Activated naive CD4-positive, alpha-beta T cell treated with anti-CD3 and anti-CD28 coated beads, Interleukin-2, amount 50 U/mL, for 24 hours (primary cell): ENCODE results near the gene CAMK1.
A peak's percentile ranks its signal among the peaks of the same experiment; 100 is the strongest.

Experiments used
- H3K27ac Mint-ChIP-seq: one replicate; pipeline ENCODE4 v1.8.0; 2021; ENCODE audit warnings: mild to moderate bottlenecking, mixed read lengths
- H3K27me3 Mint-ChIP-seq: one replicate; pipeline ENCODE4 v1.8.0; 2021; ENCODE audit warnings: mixed read lengths
- H3K36me3 Mint-ChIP-seq: one replicate; pipeline ENCODE4 v1.8.0; 2021; ENCODE audit warnings: mixed read lengths
- H3K4me1 Mint-ChIP-seq: one replicate; pipeline ENCODE4 v1.8.0; 2021; ENCODE audit warnings: mixed read lengths
- H3K4me3 Mint-ChIP-seq: one replicate; pipeline ENCODE4 v1.8.0; 2021; ENCODE audit warnings: mild to moderate bottlenecking, mixed read lengths
- H3K9me3 Mint-ChIP-seq: one replicate; pipeline ENCODE4 v1.8.0; 2021; ENCODE audit warnings: mixed read lengths

CAMK1 gene

DNA sequence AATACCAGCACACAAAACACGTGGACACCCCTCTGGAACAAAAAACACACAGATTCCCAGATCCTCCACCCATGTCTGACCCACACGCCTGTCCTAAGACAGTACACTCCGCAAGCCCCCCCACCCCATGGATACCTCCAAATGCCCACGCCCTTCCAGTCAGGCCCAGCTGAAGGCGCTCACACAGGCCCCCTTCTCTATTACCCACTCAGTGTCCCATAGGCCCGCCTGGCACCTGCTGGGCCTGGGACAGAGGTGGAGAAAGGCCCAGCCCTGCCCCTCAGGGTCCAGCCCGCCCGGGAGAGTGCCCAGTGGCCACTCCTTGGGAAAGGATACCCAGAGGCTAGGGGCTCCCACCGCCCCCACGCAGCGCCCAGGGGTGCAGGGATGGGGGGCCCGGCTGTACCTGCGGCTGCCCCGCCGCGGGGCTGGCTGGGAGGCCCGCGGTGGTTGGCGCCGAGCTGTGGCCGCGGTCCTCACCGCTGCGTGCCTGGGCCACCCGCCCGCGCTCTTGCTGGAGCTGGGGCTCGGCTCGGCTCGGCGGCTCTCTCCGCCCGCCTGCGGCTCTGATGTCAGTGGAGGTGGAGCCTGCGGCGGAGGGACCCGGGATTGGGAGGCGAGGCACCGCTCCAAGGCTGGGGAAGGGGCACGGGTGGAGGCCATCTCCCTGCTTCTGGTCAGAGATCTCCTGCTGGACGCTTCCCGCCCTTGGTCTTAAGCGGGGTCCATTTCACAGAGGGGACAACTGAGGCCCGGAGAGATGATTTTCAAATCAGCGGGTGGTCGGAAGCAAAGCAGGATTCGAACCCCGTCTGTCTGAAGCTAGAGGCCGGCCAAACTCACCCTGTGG, at the start of gene CAMK1:
CAMK1 (minus strand) TSS at position 522 of the 850 bp plus-strand sequence. CDS start 2,198 bp downstream, outside the sequence.
- no peaks in the 10 kb centered on the region for H3K36me3 Mint-ChIP-seq
- H3K9me3 Mint-ChIP-seq, result no peaks in the 10 kb centered on the region
- no peak within 1 kb of the TSS for H3K27ac Mint-ChIP-seq
- peak within 1 kb of the TSS; percentile 72 for H3K4me3 Mint-ChIP-seq
- H3K4me1 Mint-ChIP-seq, result peaks cover 29% of the 10 kb centered on the region
- H3K27me3 Mint-ChIP-seq, result no peaks in the 10 kb centered on the region

DNA sequence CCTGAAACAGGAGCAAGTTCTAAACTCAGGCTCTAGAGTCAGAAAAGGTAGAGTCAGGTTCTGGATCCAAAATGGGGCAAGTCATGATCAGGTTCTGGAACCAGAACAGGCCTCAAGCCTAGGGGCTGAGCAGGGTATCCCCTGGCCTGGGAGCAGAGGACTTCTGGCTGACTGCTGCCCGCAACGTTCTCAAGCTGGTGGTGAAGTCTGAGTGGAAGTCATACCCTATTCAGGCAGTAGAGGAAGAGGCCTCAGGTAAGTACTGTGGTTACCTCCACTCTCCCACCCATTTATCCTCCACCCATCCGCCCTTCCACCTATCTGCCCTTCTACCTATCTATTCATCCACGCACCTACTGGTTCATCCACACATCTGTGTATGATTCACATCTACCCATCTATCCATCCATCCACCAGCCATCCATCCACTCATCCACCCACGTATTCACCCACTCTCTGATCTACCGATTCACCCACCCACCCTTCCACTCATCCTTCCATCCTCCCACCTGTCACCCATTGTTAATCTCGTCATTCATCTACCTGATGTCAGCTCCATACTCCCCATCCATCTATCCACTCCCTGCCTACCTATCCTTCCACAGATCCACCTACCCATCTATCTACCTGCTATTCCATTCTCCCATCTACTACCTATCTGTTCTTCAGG, 49.1 kb upstream of the CAMK1 start:
- no peak overlapping the region for H3K4me3 Mint-ChIP-seq
- no peaks in the 10 kb centered on the region for H3K4me1 Mint-ChIP-seq
- H3K27me3 Mint-ChIP-seq, result no peaks in the 10 kb centered on the region
- no peak overlapping the region for H3K27ac Mint-ChIP-seq
- H3K36me3 Mint-ChIP-seq, result no peaks in the 10 kb centered on the region
- no peaks in the 10 kb centered on the region for H3K9me3 Mint-ChIP-seq

DNA sequence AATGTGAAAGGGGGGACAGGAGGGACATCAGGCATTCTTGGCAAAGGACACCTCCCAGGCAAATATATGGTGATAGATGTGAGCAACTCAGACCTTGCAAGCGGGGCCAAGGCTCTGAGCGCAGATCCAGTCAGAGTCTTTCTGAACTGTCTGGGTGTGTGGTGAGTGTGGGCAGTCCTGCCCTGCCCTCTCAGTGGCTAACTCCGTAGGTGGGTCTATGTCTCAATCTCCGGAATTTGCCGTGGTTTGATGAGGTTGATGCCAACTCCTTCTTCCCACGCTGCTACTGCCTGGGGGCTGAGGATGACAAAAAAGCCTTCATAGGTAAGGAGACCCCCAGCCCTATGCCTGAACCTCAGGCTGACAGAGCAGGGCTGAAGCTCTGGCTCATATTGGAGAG, 47.7 kb upstream of the CAMK1 start:
- no peak overlapping the region for H3K27ac Mint-ChIP-seq
- H3K9me3 Mint-ChIP-seq, result no peaks in the 10 kb centered on the region
- no peaks in the 10 kb centered on the region for H3K36me3 Mint-ChIP-seq

DNA sequence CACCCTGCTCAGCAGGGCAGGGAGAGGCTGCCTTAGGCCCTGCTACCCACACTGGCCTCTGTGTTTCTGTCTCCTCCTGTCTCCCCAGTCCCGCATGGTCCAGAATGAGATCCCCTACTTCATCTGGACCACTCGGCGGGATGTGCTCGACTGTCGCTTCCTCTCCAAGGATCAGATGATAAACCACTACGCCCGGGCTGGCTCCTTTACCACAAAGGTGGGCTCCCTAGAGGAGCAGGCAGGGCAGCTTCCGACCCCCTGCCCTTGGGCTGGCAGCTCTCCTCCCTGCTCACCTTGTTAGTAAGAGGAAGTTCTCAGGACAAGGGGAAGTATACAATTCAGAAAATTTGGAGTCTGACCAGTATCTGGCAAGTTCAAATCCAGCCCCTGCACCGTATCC, 46.2 kb upstream of the CAMK1 start:
- no peak overlapping the region for H3K27ac Mint-ChIP-seq

More for the DNA sequence above, 47.7 kb upstream of the CAMK1 start:
- H3K4me3 Mint-ChIP-seq, result no peak overlapping the region
- no peaks in the 10 kb centered on the region for H3K4me1 Mint-ChIP-seq
- no peaks in the 10 kb centered on the region for H3K27me3 Mint-ChIP-seq

DNA sequence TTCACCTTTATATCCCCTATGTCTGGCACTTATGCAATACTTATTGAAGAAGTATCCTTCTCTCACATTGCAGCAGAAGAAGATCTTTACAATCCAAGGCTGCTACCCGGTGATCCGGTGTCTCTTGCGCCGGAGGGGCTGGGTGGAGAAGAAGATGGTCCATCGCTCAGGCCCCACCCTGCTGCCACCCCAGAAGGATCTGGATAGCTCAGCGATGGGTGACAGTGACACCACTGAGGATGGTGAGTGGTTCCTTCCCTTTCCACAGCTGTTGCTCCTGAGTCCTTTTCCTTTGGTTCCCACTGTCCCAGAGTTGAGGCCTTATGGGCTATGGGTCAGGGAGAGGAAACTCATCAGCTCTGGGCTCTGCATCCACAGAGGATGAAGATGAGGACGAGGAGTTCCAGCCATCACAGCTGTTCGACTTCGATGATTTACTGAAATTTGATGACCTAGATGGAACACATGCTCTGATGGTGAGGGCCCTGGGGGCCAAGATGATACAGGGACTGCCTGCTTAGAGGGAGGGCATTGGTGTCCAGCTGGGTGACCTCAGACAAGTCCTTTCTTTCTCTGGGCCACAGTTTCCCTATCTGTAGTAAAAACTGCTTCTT, 43.2 kb upstream of the CAMK1 start:
- Mint-ChIP-seq H3K27ac (no peak overlapping the region), H3K4me1 (peaks cover 32% of the 10 kb centered on the region), H3K4me3 (no peak overlapping the region), H3K9me3 (no peaks in the 10 kb centered on the region), H3K36me3 (peaks cover 3% of the 10 kb centered on the region), H3K27me3 (no peaks in the 10 kb centered on the region)

More for the DNA sequence above, 46.2 kb upstream of the CAMK1 start:
- Mint-ChIP-seq H3K36me3 (no peaks in the 10 kb centered on the region), H3K9me3 (no peaks in the 10 kb centered on the region), H3K4me3 (no peak overlapping the region), H3K27me3 (no peaks in the 10 kb centered on the region), H3K4me1 (peaks cover 9% of the 10 kb centered on the region)

DNA sequence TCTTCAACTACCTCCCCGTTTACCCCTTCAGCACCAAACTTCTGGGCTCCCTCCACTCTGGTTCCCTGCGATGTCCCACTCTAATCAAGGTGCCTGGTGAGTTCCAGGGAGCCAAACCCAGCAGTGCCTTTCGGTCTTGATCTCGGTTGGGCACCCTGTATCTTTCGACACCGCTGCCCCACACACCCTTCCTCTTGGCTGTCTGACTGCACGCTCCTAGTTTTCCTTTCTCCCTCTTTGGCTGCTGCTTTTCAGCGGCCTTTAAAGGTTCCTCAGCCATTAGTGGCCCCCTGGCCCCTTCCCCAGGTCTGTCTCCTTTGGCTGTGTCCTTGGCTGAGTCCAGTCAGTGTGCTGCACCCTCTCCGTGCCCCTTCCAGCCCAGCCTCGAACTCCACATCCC, 41.1 kb upstream of the CAMK1 start:
- H3K4me1 Mint-ChIP-seq, result peaks cover 38% of the 10 kb centered on the region
- H3K9me3 Mint-ChIP-seq, result no peaks in the 10 kb centered on the region
- no peaks in the 10 kb centered on the region for H3K27me3 Mint-ChIP-seq

DNA sequence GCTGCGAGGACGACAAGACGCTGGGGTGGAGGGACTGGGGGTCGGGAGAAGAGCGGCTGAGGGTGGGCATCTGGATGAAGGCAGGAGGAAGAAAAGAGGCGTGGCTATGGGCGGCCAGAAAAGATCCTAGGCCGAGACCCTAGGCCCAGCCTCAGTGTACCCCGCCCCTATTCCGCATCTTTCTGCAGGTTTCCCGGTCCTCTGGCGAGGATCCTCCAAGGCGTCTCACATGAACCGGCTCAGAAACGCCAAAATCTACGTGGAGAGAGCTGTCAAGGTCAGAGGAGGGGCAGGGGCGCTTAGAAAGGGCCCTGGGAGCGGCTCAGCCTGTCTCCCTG, 40.7 kb upstream of the CAMK1 start:
- Mint-ChIP-seq H3K4me1 (peaks cover 38% of the 10 kb centered on the region), H3K27ac (no peak overlapping the region), H3K36me3 (peaks cover 3% of the 10 kb centered on the region), H3K9me3 (no peaks in the 10 kb centered on the region), H3K27me3 (no peaks in the 10 kb centered on the region), H3K4me3 (peak overlapping the region; percentile 69)

More for the DNA sequence above, 41.1 kb upstream of the CAMK1 start:
- Mint-ChIP-seq H3K4me3 (peak overlapping the region; percentile 69), H3K36me3 (peaks cover 3% of the 10 kb centered on the region), H3K27ac (peak overlapping the region; percentile 60)

DNA sequence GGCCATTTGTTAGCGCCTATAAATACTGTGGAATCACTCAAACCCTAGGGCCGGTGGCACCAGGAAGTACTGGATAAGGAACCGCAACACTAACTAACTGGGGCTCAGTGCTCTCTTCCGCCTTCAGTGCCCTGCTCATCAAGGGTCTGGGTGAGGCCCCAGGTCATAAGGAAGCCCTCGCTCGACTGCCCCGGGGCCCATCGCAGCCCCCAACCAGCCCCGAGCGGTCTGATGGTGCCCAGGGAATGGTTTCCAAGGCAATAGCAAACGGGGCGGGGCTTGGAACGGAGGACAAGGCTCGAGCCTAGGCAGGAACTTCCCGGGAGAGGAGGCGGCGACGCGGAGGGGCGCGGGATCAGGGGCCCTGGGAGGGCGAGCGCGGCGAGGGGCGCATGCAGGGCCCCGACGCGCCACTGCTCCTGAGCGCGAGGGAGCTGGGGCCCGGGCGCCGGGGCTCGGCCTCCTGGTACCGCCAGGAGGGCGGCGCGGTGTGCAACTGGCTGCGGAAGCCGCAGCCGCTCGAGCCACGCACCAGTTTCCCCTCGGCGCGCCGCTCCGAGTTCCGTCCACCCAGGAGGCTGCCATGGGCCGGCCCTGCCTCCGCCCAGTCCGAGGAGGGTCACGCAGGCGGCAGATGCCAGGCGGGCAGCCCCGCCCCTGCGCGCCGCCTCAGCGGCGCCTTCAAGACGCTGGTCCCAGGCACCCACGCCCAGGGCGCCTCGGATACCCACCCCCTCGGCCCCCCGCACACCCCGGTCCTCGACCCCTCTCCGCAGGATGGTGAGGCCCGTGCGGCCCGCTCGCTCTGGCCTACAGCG, 40.1 kb upstream of the CAMK1 start, which contains the start of gene TTLL3:
TTLL3 (plus strand) TSS at position 648 of the 818 bp plus-strand sequence. CDS start 400 bp downstream, outside the sequence.
- Mint-ChIP-seq H3K27ac (peak within 1 kb of the TSS; percentile 95), H3K27me3 (no peaks in the 10 kb centered on the region), H3K4me1 (peaks cover 38% of the 10 kb centered on the region), H3K36me3 (peaks cover 3% of the 10 kb centered on the region), H3K4me3 (peak within 1 kb of the TSS; percentile 92), H3K9me3 (no peaks in the 10 kb centered on the region)

DNA sequence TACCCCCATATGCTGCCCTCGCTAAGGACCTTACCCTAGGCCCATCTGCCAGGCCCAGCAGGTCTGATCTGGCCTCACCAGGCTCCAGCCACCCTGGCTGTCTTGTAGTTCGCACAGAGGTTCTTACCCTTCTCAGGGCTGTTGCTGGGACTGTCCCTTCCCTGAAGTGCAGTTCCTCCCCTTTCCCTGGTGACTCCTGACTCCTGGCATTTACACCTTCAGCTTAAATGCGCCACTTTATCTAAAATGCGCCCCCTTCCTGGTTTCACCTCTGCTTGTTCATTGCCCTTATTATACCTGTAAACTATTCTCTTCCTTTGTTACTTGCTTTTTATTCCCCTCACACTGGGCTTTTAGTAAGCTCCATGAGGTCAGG, 39.5 kb upstream of the CAMK1 start:
- Mint-ChIP-seq H3K27ac (peak overlapping the region; percentile 95), H3K36me3 (peaks cover 6% of the 10 kb centered on the region), H3K9me3 (no peaks in the 10 kb centered on the region), H3K4me3 (peak overlapping the region; percentile 92), H3K27me3 (no peaks in the 10 kb centered on the region), H3K4me1 (peaks cover 38% of the 10 kb centered on the region)

DNA sequence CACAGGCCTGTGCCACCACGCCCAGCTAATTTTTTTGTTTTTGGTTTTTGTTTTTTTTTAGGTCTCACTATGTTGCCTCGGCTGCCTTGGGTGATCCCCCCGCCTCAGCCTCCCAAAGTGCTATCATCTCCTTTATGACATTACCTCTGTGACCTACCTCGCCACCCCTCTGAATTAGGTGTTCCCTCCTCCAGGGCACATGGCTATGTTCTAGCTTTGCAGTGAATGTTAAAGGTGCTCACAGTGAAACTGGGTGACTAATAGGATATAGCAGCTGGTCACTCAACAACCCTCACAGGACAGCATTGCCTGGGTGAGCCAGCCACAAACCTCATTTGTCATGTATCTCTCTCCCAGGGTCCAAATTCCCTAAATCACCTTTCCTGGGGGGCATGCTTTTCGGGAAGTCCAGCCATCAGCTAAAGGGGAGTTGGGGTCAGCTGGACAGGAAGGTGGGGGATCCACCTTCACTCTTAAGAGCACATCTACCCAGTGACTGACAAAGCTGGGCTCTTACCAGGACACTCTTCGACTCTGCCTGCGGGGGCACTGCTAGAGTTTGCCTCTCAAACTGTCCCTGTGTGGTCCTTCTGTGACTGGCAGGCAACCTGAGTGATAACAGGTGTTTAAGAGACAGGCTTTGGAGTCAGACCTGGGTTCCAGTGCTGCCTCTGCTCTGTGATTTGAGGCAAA, 38.7 kb upstream of the CAMK1 start:
- H3K36me3 Mint-ChIP-seq, result peaks cover 8% of the 10 kb centered on the region
- peaks cover 40% of the 10 kb centered on the region for H3K4me1 Mint-ChIP-seq
- H3K9me3 Mint-ChIP-seq, result no peaks in the 10 kb centered on the region
- H3K4me3 Mint-ChIP-seq, result peak overlapping the region; percentile 92
- H3K27ac Mint-ChIP-seq, result peak overlapping the region; percentile 86
- no peaks in the 10 kb centered on the region for H3K27me3 Mint-ChIP-seq

DNA sequence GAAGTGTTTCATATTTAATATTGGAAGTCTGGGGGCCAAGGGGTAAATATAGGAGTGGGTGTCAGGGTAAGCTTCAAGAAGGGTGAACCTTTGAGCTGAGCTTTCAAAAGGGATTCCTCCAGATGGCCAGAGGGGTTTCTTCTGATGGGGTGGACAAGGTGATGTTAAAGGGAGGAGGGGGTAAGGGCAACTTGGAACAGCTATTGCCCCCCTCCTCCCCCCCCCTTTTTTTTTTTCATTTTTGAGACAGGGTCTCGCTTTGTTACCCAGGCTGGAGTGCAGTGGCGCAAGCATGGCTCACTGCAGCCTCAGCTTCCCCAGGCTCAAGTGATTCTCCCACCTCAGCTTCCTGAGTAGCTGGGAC, 38.2 kb upstream of the CAMK1 start:
- H3K27me3 Mint-ChIP-seq, result no peaks in the 10 kb centered on the region

DNA sequence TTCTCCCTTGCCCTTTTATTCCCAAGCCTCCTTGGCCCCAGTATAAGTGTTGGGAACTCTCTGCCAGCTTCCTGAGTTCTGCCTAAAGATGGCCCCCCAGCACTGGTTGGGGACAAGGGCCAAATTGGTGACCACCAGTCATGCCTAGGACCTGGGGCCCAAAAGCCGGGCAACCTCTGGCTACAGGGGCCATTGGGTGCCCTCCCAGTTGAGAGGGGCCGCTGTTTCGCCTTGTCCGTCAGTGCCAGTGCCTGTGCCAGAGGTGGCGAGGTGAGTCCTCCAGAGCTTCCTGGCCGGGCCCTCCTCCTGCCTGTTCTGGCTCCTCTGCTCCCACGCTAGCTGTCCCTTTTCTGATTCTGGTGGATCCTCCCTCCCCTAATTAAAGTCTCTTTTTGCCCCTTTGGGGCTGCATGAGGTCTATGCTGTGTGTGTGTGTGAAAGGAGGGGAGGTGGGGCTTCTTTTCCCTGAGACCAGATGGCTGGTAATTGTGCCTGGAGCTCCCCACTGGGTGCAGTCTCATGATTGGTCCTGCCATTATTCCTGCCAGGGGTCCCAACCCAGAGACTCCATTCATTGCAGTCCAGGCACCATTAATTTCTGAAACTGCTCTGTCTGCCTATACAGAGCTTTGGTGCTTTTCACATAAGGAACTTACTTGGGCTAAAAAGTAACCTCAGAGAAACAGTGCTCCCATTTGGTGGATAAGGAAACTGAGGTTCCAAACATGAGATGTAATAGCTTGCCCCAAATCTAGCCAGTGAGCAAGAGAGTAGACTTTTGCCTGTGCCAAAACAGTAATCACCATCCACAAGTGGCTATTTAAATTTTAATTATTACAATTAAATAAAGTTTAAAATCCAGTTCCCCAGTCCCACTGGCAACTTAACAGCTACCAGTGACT, 37.2 kb upstream of the CAMK1 start:
- Mint-ChIP-seq H3K4me1 (peaks cover 45% of the 10 kb centered on the region), H3K36me3 (peaks cover 8% of the 10 kb centered on the region), H3K27me3 (no peaks in the 10 kb centered on the region), H3K4me3 (no peak overlapping the region), H3K27ac (peak overlapping the region; percentile 46), H3K9me3 (no peaks in the 10 kb centered on the region)

More for the DNA sequence above, 38.2 kb upstream of the CAMK1 start:
- no peaks in the 10 kb centered on the region for H3K9me3 Mint-ChIP-seq
- no peak overlapping the region for H3K4me3 Mint-ChIP-seq
- peaks cover 45% of the 10 kb centered on the region for H3K4me1 Mint-ChIP-seq
- H3K27ac Mint-ChIP-seq, result peak overlapping the region; percentile 86
- peaks cover 8% of the 10 kb centered on the region for H3K36me3 Mint-ChIP-seq

DNA sequence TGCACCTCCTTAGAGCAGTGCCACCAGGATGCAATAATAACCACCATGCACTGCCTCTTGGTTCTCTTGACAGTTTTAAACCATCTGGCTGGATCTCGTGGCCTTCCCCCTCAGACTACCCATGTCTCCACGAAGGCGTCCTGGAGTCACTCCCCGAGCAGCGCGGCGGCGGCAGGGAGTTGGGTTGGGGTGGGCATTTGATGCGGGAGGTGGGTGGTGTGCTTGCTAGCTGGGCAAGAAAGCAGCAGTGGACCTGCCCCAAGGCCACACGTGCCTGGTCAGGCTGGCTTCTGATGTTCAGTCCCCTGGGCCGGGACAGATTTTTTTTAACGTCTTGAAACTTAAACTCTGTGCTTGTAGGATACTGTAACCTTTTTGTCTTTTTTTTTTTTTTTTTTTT, 36.4 kb upstream of the CAMK1 start:
- Mint-ChIP-seq H3K36me3 (peaks cover 8% of the 10 kb centered on the region), H3K27ac (no peak overlapping the region), H3K27me3 (no peaks in the 10 kb centered on the region), H3K4me3 (no peak overlapping the region), H3K9me3 (no peaks in the 10 kb centered on the region), H3K4me1 (peaks cover 37% of the 10 kb centered on the region)

DNA sequence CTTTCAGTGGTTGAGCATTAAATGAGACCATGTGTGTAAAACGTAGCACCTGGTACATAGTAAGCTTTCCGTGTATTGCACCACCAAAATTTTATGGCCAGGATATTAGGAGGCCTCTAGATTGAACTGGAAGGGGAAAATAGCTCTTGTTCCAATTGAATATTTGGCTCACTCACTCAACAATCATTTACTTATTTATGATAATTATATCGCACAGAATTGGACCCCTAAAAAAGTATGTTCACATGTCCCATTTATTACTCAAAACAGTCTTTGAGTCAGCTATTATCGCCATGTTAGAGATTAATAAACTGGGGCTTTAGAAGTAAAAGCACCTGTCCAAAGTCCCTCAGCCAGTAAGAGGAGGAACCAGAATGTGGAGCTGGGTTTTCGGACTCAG, 35.2 kb upstream of the CAMK1 start:
- H3K4me3 Mint-ChIP-seq, result no peak overlapping the region
- H3K27me3 Mint-ChIP-seq, result no peaks in the 10 kb centered on the region
- H3K27ac Mint-ChIP-seq, result no peak overlapping the region
- peaks cover 30% of the 10 kb centered on the region for H3K4me1 Mint-ChIP-seq
- no peaks in the 10 kb centered on the region for H3K9me3 Mint-ChIP-seq
- H3K36me3 Mint-ChIP-seq, result peaks cover 8% of the 10 kb centered on the region
